Endothelial cell of umbilical vein (primary cell): Measurements from ENCODE around the gene SDK2.

Experiments used
- EZH2 ChIP-seq: IDR thresholded peaks from 2 replicates; pipeline ENCODE4 v1.6.1; 2012; ENCODE audit warnings: borderline replicate concordance, low read depth, mild to moderate bottlenecking, moderate library complexity, low read length, inconsistent platforms; ENCODE audit not compliant: severe bottlenecking
- POLR2A ChIP-seq: IDR thresholded peaks from 2 replicates; pipeline ENCODE4 v1.6.1; 2012; ENCODE audit warnings: low read depth, mild to moderate bottlenecking, control low read depth, low read length
- POLR2AphosphoS5 ChIP-seq: IDR thresholded peaks from 2 replicates; pipeline ENCODE4 v1.6.1; 2012; ENCODE audit warnings: low read depth, mild to moderate bottlenecking, control low read depth, low read length, moderate library complexity; ENCODE audit not compliant: insufficient read depth
- TF ChIP-seq, protein P1 (sequence below), 2 donors: IDR thresholded peaks; 1 replicate in 1 of 2; 2 replicates in 1 of 2; pipeline ENCODE4 v1.5.1; 2011; ENCODE audit warnings: low read length in 2 of 2, mild to moderate bottlenecking in 2 of 2, moderate library complexity in 2 of 2, control low read depth in 1 of 2, inconsistent platforms in 1 of 2, low read depth in 1 of 2; ENCODE audit not compliant: insufficient read depth in 1 of 2; ENCODE audit errors: extremely low read depth in 1 of 2
- TF ChIP-seq, protein P2 (sequence below): IDR thresholded peaks from 2 replicates; pipeline ENCODE4 v1.6.1; 2011; ENCODE audit not compliant: insufficient read depth, insufficient read length

DNA sequence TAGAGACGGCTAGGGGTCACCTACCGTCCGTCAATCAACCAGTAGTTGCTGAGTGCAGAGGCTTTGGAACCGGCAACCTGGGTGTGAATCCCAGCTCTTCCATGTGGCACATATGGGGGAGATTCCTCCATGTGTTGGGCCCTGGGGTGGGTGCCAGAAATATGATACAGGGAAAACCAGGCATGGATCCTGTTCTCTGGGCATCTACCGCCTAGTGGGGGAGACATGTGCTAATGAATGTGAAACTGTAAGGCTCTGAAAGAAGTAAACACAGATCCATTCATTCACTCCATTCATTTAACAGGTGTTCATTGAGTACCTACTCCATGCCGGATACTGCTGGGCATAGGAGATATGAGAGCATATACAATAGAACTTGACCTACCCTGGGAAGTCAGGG lies 39.5 kb upstream of the SDK2 start:
- TF ChIP-seq, protein P1, sequence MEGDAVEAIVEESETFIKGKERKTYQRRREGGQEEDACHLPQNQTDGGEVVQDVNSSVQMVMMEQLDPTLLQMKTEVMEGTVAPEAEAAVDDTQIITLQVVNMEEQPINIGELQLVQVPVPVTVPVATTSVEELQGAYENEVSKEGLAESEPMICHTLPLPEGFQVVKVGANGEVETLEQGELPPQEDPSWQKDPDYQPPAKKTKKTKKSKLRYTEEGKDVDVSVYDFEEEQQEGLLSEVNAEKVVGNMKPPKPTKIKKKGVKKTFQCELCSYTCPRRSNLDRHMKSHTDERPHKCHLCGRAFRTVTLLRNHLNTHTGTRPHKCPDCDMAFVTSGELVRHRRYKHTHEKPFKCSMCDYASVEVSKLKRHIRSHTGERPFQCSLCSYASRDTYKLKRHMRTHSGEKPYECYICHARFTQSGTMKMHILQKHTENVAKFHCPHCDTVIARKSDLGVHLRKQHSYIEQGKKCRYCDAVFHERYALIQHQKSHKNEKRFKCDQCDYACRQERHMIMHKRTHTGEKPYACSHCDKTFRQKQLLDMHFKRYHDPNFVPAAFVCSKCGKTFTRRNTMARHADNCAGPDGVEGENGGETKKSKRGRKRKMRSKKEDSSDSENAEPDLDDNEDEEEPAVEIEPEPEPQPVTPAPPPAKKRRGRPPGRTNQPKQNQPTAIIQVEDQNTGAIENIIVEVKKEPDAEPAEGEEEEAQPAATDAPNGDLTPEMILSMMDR (IDR thresholded peaks at IDR 0.05; ENCODE audit: extremely low read depth in 1 of 2, insufficient read depth in 1 of 2, low read depth in 1 of 2, low read length in 2 of 2), result no peak
- TF ChIP-seq POLR2A, result no peak
- TF ChIP-seq POLR2AphosphoS5, result no peak
- TF ChIP-seq, protein P2, sequence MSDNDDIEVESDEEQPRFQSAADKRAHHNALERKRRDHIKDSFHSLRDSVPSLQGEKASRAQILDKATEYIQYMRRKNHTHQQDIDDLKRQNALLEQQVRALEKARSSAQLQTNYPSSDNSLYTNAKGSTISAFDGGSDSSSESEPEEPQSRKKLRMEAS, result no peak
- TF ChIP-seq EZH2, result no peak
